ENCODE measurements around the gene RNF125. TPM values are rescaled to one million over a fixed set of nuclear protein-coding genes. Genes with fewer than 3 reads are reported as not detected.
"Not testable (repeated sequence)": the region's sequence is repeated elsewhere in the genome, so short reads cannot be mapped to it uniquely, and the experiment has no call there.

The RNF125 gene
- polyA plus RNA-seq, 3 donors = 17.3 to 29.2 (median 26.3) TPM

DNA sequence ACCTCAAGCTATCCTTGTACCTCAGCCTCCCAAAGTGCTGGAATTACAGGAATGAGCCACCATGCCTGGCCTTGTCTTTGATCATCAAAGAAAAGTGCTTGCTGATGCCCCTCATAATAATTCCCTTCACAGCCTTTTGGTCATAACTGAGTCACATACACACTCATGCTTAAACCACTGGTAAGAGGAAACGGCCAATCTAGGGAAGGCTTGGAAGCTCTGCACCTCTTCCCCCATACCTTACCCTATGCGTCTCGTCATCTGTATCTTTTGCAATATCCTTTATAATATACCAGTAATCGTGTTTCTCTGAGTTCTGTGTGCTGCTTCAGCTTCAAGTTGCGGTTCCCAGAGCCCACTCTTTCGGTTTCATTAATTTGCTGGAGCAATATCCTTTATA lies 68.3 kb downstream of the RNF125 start:
- peaks cover 0 to 2% (median 0%) of the 10 kb centered on the region in 7 donors for H3K9me3 Mint-ChIP-seq
- H3K36me3 ChIP-seq (replicated peaks in 1 of 2; ENCODE audit: control insufficient read depth in 1 of 2, insufficient read depth in 2 of 2, low read length in 2 of 2) = no peaks in the 10 kb centered on the region
- intact Hi-C loops (cut with micrococcal nuclease) = loop anchor here in 1 of 2 donors (5.0 kb wide), 1 partner anchor 40 kb away; no protein-coding TSS in a partner anchor
- peak overlapping the region; percentile 97 to 99 (median 98) for H3K27ac Mint-ChIP-seq
- TF ChIP-seq, protein P1, sequence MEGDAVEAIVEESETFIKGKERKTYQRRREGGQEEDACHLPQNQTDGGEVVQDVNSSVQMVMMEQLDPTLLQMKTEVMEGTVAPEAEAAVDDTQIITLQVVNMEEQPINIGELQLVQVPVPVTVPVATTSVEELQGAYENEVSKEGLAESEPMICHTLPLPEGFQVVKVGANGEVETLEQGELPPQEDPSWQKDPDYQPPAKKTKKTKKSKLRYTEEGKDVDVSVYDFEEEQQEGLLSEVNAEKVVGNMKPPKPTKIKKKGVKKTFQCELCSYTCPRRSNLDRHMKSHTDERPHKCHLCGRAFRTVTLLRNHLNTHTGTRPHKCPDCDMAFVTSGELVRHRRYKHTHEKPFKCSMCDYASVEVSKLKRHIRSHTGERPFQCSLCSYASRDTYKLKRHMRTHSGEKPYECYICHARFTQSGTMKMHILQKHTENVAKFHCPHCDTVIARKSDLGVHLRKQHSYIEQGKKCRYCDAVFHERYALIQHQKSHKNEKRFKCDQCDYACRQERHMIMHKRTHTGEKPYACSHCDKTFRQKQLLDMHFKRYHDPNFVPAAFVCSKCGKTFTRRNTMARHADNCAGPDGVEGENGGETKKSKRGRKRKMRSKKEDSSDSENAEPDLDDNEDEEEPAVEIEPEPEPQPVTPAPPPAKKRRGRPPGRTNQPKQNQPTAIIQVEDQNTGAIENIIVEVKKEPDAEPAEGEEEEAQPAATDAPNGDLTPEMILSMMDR (IDR thresholded peaks at IDR 0.05) = no peak
- peaks cover 54 to 66% of the 10 kb centered on the region in 2 donors for H3K4me1 ChIP-seq (ENCODE audit: control insufficient read depth in 1 of 2, insufficient read depth in 2 of 2, low read length in 2 of 2)
- no peaks in the 10 kb centered on the region for H4K20me1 ChIP-seq (ENCODE audit: insufficient read depth, low read length)
- peaks cover 0 to 3% (median 1%) of the 10 kb centered on the region in 3 donors for H3K27me3 Mint-ChIP-seq (ENCODE audit: low read depth in 3 of 3)
- peak overlapping the region; percentile 37 for H3K4me2 ChIP-seq (replicated peaks; ENCODE audit: extremely low read depth, low read length, poor library complexity, severe bottlenecking)
- H3K9ac ChIP-seq (ENCODE audit: insufficient read depth, low read length, poor library complexity, severe bottlenecking) = no peak overlapping the region
- peaks cover 54% of the 10 kb centered on the region for H3K4me1 Mint-ChIP-seq
- WGBS (ENCODE audit: insufficient coverage) = 0% methylated on average over 1 of the region's 6 CpGs
- peaks cover 0 to 2% of the 10 kb centered on the region in 2 donors for H3K36me3 Mint-ChIP-seq
- H3K27ac ChIP-seq (ENCODE audit: low read depth in 1 of 2, low read length in 2 of 2) = peak overlapping the region; percentile 81 to 91
- no peaks in the 10 kb centered on the region for H3K27me3 ChIP-seq (ENCODE audit: control insufficient read depth in 2 of 2, insufficient read depth in 2 of 2, low read length in 2 of 2)
- no peaks in the 10 kb centered on the region for H3K9me3 ChIP-seq (replicated peaks in 1 of 2; ENCODE audit: control insufficient read depth in 1 of 2, insufficient read depth in 1 of 2, low read length in 2 of 2)
- peak overlapping the region in 1 of 3 experiments; percentile 73 for H3K4me3 ChIP-seq (replicated peaks in 1 of 3; ENCODE audit: low read depth in 2 of 3, low read length in 3 of 3)
- H3K4me3 Mint-ChIP-seq = no peak overlapping the region
- no peak overlapping the region for H2AFZ ChIP-seq (ENCODE audit: insufficient read depth, low read depth, low read length, poor library complexity, severe bottlenecking)
- H3K79me2 ChIP-seq (ENCODE audit: insufficient read depth, low read length) = peaks cover 10% of the 10 kb centered on the region
- DNase-seq = peak; percentile 81 to 93 (median 89)

DNA sequence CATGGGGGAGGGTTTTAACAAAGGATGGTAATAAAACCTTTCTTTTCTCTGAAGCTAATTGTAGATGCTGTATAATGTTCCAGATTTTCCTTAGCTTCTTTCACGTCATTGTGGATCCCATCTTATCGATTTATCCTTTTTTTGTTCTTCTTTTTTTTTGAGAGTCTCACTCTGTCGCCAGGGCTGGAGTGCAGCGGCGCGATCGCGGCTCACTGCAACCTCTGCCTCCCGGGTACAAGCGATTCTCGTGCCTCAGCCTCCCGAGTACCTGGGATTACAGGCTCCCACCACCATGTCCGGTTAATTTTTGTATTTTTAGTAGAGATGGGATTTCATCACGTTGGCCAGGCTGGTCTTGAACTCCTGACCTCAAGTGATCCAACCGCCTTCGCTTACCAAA lies 72.2 kb downstream of the RNF125 start:
- DNase-seq; H3K4me2 ChIP-seq (replicated peaks; ENCODE audit: extremely low read depth, low read length, poor library complexity, severe bottlenecking); H3K9me3 ChIP-seq (replicated peaks in 1 of 2; ENCODE audit: control insufficient read depth in 1 of 2, insufficient read depth in 1 of 2, low read length in 2 of 2); H3K36me3 ChIP-seq (replicated peaks in 1 of 2; ENCODE audit: control insufficient read depth in 1 of 2, insufficient read depth in 2 of 2, low read length in 2 of 2); H3K27me3 ChIP-seq (ENCODE audit: control insufficient read depth in 2 of 2, insufficient read depth in 2 of 2, low read length in 2 of 2); H3K27me3 Mint-ChIP-seq (ENCODE audit: low read depth in 3 of 3); H3K9me3 Mint-ChIP-seq; H3K9ac ChIP-seq (ENCODE audit: insufficient read depth, low read length, poor library complexity, severe bottlenecking); H2AFZ ChIP-seq (ENCODE audit: insufficient read depth, low read depth, low read length, poor library complexity, severe bottlenecking); H3K4me3 ChIP-seq (replicated peaks in 1 of 3; ENCODE audit: low read depth in 2 of 3, low read length in 3 of 3): not testable (repeated sequence)
- peak overlapping the region in 1 of 2 donors; percentile 51 for H3K4me3 Mint-ChIP-seq
- Histone ChIP-seq H4K20me1 (ENCODE audit: insufficient read depth, low read length) (peaks cover 33% of the 10 kb centered on the region), H3K4me1 (ENCODE audit: control insufficient read depth in 1 of 2, insufficient read depth in 2 of 2, low read length in 2 of 2) (peaks cover 52 to 63% of the 10 kb centered on the region in 2 donors), H3K79me2 (ENCODE audit: insufficient read depth, low read length) (peaks cover 43% of the 10 kb centered on the region), H3K27ac (ENCODE audit: low read depth in 1 of 2, low read length in 2 of 2) (peak overlapping the region in 1 of 2 donors; percentile 100)
- intact Hi-C loops (cut with micrococcal nuclease) = loop anchor here (5.0 to 10.0 kb wide), 2 partner anchors 46 to 149 kb away; partner anchors contain the start of gene TRAPPC8 (in 1 of the 2)
- peak overlapping the region; percentile 20 to 80 (median 66) for H3K27ac Mint-ChIP-seq
- H3K4me1 Mint-ChIP-seq = peaks cover 47% of the 10 kb centered on the region
- WGBS (ENCODE audit: insufficient coverage) = 94% methylated on average over 9 of the region's 16 CpGs
- H3K36me3 Mint-ChIP-seq = peaks cover 15 to 18% of the 10 kb centered on the region in 2 donors
